Stimulated activated CD4-positive, alpha-beta T cell treated with anti-CD3 and anti-CD28 coated beads, Interleukin-12 subunit alpha, Interleukin-12 subunit beta, amount 100 ng/mL, for 4 hours (primary cell): ENCODE data around the gene PCGF2.
"Not testable (repeated sequence)": the region's sequence is repeated elsewhere in the genome, so short reads cannot be mapped to it uniquely, and the experiment has no call there.

Experiments
- DNase-seq: peaks from one replicate; pipeline ENCODE4 v3.0.0-alpha.2; 2020

The PCGF2 gene

DNA sequence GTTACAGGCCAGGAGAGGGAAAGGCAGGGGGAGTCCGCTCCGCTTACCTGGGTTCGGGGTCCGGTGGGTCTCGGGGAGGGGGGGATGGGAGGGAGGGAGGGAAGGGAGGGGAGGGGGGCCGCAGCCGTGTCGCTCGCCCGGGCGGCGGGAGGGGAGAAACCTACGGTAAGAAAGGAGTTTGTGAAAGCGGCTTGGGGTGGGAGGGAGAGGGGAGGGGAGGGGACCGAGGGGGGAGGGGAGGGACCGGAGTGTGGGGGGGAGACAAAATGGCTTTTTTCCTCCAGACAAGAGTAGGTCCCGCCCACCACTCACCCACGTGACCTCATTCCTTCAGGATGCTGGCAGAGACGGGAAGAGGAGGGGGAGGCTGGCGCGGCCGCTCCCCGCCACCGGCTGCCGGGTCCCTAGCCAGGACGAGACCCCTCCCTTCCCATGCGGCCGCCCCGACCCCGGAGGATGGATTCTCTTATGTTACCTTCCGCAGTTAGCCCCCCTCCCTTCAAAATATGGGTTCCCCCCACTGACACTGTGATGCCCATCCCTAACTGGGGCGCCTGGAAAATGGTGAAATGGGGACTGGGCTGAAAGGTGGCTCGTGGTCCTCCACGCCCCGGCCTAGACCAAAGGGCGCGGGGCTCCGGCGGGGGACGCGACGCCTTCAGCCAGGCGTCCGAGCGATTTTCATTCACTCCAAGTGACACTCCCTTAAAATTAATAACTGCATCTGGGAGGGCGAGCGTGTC, at the start of gene PCGF2:
TSS of gene PCGF2 (minus strand) at position 188 of the 743 bp plus-strand sequence. CDS start 7,934 bp downstream, outside the sequence.
- no peak for DNase-seq

DNA sequence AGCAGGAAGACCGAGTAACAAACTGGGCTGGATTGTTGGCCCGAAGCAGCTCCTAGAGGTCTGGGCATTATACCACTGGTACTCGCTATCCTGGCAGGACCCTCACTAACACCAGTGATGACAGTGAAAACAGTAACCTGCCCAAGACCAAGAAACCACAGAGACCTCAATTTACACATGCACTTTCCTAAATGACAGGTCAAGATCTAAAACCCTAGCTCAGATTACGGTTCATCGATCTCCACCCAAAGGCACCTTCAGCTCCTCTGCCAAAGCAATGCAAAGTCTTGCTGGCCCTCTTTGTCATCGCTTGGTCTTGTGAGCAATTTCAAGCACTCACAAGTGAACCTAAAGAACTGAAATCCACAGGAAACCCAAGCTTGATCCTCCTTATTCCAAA, 49.7 kb upstream of the PCGF2 start:
- DNase-seq: no peak

DNA sequence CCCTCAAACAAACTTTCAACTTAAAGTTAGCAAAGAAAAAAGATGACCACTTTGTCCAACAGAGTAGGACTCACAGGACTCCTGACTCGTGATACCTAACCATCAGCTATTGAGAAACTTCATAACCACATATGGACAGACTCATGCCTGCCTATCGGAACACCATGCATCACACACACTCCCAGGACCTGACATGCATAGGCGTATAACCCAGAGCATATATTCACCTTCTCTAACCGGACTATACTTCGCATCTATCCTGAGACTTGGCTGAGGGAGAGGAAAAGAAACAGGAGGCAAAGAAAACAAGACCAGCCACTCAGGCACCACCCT, 49.0 kb upstream of the PCGF2 start:
- DNase-seq: no peak

DNA sequence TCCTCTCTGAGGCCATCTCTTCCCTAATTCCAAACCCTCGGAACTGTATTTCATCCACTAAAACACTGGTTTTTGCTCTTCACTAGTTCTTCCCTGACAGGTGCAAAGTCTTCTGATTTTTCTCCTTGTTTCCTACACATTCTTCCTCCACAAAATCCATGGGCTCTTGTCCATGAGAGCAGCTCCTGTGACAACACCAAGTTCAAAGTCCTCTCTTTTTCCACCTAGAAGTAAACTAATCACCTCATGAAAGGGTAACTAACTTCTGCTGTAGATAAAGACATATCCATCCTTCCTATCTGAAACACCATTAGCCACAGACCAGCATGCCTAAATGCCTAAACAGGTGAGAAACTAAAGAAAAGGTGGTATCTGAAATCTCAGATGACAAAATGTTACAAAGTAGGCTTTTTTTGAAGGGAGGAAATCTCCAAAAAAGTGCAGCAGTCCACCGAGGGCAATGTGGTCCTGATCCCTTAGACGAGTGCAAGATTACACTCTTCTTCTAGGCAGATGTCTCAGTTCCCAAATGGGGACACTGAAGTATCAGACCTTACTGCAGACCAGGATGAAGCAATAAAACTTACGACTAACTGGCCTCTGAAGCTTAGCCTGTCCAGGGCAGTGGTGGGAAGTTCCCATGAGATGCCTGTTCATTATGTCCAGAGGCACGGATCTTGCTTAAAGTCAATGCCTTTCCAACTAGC, 48.5 kb upstream of the PCGF2 start:
- no peak for DNase-seq

DNA sequence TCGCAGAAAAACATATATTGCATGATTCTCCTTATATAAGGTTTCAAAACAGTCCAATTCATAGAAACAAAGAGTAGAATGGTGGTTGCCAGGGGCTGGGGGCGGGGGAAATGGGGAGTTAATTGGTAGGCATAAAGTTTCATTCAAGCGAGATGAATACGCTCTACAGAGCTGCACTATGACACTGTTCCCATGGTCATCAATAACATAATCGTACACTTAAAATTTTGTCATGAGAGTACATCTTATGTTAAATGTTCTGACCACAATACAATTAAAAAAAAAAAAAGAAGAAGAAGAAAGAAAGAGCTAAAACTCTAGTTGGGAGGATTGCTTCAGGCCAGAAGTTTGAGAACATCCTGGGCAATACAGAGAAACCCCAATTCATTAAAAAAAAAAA, 46.1 kb upstream of the PCGF2 start:
- DNase-seq: no peak

DNA sequence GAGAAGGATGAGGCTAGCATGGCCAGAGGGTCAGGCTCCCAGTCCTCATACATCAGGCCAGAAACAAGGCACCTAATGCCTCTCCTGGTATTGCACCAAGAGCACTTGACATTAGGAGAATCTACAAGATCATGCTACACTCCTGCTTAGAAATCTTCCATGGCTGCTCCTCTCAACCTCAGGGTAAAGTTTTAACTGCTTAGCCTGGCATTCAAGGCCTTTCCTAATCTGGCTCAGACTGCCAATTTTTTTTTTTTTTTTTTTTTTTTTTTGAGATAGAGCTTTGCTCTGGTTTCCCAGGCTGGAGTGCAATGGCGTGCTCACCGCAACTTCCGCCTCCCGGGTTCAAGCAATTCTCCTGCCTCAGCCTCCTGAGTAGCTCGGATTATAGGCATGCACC, 43.0 kb upstream of the PCGF2 start:
- no peak for DNase-seq

DNA sequence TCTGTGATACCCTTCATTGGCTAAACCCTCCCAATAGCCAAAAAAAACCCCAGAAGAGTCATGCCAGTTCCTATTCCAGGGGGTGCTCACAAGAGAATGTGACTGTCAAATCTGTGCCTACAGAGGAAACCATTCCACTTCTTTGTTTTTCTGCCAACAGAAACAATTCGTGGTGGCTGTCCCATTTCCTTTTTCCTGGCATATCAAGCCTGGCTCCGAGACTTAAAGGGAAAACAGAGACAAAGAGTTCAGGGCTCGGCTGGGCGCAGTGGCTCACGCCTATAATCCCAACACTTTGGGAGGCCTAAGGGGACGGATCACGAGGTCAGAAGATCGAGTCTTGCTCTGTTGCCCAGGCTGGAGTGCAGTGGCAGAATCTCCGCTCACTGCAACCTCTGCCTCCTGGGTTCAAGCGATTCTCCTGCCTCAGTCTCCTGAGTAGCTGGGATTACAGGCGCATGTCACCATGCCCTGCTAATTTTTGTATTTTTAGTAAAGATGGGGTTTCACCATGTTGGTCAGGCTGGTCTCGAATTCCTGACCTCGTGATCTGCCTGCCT, 42.1 kb upstream of the PCGF2 start:
- not testable (repeated sequence) for DNase-seq

DNA sequence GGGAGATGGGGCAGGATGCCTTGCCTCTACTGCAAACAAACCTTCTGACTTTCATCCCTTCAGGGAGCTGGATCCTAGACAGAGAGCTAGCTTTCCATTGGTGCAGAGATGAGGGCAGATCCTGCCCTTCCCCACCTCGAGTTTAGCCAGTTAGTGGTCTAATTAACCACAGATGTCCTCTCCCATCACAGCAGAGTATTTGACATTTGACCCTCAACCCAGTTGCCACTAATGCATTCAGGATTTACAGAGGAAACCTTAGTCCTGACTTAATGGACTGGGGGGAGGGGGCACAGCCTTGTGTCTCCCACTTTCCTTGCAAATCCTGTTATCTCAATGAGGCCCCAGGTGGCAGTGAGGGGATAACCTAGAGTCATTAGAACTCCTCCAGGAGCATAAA, 41.0 kb upstream of the PCGF2 start:
- DNase-seq: no peak

DNA sequence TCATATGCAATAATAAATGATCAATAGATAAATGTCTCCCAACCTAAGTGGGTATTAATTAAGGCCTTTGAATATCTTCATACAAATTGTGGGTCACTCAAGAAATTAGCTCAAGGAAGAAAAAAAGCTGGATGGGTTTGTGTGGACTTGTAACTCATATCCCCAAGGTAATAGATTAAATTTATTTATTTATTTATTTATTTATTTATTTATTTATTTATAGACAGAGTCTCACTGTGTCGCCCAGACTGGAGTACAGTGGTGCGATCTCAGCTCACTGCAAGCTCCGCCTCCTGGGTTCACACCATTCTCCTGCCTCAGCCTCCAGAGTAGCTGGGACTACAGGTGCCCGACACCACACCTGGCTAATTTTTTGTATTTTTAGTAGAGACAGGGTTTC, 39.9 kb upstream of the PCGF2 start:
- DNase-seq: not testable (repeated sequence)

DNA sequence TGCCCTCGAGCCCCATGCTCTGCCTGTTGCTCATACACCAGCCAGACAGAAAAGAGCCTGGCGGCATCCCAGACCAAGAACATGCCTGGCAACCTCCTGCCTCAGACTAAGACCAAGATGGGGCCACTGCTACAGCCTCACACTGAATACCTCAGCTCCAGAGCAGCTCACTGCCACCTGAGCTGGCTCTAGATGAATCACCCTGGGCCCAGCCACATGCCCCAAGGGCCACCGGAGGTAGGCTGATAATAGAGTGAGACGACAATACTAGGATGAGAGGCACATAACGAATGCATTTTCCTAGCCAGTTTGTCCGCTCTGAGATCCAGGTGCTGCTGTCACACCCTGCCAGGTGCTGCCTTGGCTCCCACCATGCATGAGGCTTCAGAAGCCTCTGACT, 38.2 kb upstream of the PCGF2 start:
- no peak for DNase-seq

DNA sequence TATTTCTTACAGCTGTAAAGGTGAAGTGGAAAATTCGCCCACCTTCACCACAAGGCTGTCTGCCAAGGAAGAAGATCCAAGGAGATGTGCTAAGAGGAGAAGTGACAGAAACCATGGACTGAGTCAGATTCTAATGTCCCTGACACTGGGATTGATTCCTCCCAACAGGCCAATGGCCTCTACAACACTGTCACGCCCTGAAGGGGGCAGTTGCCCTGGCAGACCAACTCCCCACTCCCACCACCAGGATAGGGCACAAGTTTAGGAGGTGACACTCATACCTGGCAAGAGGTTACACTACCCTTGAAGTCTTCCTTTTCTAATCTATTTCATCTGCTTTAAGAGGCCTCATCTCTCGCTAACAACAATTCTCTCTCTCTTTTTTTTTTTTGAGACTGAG, 35.1 kb upstream of the PCGF2 start:
- DNase-seq: no peak

DNA sequence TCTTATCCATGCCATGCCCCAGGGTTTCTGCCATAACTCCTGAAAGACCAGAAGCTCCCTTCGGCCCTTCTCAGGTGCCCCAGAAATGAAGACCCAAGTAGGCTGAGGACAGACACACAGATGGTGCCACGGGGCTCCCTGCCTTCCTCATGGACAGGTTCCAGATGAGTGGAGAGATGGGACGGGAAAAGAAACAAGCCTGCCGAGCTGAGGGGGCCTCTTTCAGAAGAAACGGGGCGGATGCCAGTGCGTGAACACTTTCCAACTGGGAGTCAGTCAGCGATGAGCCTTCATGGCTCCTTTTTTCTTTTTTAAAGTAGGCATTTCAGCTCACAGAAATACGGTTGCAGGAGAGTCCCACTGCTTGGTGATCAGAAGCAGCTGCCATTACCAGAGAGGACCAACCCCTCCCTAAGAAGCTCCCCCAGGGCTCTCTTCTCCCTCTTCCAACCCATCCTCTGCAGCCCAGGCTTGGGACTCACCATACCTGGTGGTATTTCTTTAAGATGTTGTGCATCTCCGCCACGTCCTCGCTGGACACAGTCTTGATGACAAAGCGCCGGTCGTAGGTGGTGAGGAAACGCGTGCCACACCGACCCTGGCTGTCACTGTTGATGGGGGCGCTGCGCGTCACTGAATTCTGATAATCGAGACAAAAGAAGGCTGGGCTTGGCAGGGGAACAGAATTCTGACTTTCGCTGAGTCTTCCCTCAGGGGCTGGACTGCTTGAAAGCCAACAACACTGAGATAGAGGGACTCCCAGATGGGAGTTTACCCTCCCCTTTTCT, 32.0 kb upstream of the PCGF2 start:
- no peak for DNase-seq

DNA sequence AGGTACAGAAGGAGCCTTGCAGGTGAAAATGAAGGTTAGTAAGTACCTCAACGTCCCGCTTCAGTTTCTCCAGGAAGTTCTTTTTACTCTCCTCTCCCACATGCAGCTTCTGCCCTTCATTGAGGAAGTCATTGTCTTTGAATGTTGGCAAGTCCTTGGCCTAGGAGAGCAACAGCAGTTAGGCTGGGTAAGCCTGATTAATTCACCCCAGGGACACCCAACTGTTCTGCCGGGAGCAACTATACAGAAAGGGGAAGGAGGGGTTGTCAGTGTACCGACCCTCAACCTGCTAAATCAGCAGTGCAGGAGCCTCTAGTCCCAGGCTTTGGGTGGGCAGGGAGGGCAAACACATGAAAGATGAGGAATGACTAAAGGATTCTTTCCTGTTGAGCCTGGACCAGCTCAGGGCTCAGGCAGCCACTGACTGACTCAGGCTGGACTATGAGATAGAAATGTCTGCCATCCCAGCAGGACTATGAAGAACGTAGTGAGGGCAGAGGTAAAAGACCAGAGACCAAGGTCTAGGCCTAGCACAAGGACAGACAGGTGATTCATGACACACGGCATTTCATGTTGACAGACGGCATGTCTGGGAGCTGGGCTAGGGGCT, 29.6 kb upstream of the PCGF2 start:
- DNase-seq: no peak

DNA sequence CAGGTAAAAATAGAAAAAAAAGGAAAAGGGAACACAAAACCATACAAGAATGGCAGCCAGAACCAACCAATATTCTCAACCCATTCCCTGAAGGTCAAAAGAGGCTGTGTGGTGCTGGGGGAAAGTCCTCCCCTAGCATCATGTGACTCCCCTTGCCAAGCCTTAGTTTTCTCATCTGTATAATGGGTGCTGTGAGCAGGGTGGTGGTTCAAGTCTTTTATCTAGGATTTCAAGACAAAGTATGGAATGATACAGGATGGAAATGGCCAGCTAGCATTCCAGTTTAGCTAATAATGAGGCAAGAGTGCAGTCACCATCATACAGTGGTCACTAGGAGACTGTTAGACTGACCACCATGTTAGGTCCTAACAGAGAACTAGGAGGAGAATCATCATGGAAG, 25.1 kb upstream of the PCGF2 start:
- DNase-seq: no peak

DNA sequence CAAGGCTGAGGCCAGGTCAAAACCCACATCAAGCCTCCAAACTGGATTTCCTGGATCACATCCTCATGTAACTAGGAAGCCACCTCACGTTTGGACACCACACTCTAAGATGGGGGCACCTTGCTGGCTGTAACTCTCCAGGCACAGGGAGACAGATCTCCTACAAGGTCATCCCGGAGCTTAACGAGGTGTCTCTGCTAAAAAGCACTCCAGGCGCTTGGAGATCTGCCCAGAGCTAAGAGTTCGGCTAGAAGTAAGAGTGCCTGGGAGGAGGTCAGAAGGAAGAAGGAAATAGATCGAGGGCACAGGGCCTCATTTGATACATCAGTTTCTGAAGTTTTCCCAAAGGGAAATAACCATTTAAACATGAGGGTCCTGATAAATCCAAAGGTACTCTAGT, 20.3 kb upstream of the PCGF2 start:
- DNase-seq: no peak

DNA sequence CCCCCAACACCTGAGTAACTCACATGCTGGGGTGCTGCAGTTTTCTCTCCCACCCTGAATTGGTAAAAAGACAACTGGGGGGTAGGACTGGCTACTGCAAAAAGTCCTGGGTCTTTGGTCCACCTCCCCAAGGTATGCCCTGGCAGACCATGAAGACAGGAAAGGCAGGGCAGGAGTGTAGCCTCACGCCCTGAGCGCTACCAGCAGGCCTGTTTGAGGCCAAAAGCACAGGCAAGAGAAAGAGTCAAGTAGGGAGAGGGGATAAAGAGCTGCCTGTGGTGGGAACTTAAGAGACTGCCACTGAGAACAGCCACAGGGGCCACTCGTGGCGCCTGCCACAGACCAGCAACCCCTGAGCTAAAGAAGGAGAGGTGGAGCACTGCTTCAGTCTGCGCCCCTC, 18.2 kb upstream of the PCGF2 start:
- DNase-seq: no peak

DNA sequence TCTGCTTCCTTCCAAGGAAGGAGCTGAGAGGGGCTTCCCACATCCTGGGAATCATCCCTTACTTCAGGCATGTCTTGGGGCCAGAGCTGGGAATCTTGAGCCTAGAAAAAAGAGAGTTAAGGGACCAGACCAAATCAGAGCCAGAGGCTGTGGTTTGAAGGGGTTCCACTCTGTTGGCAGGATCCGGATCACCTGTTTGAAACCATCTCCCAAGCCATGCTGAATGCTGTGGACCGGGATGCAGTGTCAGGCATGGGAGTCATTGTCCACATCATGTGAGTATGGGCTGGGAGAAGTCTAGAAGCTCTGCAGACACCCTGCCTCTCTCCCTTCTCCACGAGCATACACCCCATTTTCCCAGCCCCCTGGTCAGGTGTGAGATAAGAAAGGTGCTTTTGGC, 14.1 kb upstream of the PCGF2 start:
- no peak for DNase-seq

DNA sequence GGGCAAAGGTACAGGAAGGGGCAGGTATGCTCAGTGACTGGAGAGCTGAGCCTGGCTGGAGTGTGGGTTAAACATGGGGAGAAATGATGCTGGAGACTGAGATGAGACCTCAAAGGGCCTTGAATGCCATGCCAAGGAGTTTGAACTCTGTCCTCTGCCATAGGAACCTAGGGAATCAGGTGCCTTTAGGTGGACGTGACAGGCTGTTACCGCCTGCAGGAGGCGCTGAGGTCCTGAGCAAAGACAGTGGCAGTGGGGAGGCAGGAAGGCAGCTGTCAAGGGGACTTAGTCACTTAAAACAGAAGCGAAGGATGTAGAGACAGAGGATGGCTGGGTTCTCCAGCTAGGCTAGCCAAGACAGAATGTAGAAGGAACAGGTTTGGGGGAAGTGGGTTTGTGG, 13.5 kb upstream of the PCGF2 start:
- no peak for DNase-seq

DNA sequence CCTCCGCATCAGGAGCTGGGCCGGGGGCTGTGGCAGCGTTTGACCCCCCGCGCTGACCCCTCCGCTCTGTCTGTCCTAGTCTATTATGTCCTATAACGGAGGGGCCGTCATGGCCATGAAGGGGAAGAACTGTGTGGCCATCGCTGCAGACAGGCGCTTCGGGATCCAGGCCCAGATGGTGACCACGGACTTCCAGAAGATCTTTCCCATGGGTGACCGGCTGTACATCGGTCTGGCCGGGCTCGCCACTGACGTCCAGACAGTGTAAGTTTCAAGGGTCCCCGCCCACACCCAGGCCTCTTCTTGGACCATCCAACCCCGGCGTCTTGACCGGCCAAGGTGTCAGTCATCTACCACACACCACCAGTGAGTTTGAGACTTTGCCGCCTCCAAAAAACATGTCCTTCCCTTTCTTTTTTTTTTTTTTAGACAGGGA, 5.0 kb upstream of the PCGF2 start:
- no peak for DNase-seq

DNA sequence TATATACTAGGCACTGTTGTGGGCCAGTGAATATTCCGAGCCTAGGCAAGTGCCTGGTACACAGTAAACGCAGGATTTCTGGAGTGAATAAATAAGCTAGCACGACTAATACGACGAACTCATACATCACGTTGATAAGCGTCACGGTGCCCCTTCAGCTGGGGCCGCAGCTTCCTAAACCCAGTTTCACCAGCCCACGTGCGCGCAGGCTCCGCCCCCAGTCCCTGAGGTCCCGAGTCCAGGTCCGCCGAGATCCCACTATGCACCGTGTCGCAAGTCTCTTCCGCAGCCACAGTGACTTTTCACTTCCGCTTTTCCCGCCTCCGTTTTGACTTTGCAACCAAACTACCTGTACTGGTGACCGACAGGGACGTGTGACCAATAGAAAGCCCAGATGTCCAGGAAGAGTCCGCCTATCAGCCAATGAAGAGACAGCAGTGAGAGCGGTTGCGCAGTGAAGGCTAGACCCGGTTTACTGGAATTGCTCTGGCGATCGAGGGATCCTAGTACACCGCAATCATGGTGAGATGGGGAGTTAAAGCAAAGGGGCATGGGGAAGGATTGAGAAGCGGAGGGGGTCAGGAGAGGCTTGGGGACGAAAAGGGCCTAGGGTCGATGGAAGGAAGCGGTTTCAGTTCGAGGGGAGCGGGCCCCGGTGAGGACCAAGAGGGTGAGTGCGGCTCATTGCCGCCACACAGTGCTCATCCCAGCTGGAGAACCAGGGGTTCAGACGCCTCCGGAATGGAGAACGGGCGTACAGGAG, 4.4 kb upstream of the PCGF2 start, which contains the start of gene PSMB3:
TSS of gene PSMB3 (plus strand) at position 434 of the 763 bp plus-strand sequence. CDS start at position 520, 86 bp downstream.
- peak; percentile 94 for DNase-seq

DNA sequence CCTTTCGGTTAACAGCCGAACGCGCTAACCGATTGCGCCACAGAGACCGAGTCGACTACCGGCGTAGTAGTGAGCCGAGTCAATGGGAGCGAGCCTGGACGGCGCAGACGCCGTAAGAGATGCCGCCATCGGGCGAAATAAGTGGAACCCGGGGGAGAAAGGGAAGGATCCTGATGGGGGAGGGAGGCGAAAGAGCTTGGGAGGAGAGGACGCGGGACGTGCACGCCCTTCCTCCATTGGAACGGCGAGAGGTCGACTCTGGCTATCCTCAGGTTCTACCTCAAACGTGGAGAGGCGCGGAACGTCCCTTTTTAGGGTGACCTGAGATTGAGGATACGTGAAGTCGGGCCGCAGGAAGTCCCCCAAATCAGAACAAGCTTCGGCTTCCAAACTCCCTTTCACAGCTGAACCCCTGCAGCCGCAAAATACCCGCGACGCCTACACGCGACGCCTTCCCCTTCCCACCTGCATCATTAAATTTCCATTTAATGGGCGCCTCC, 3.7 kb upstream of the PCGF2 start:
- DNase-seq: peak; percentile 87
